ENCODE results near the gene WDR46. TPM values are rescaled to one million over a fixed set of nuclear protein-coding genes. Genes with fewer than 3 reads are reported as not detected.

WDR46 gene
- total and polyA plus RNA-seq, 2 of the 8 experiments (the other 6 are each of a cell fraction or from before 2014, with no cell fraction given): 69.7 to 91.0 TPM

- TF ChIP-seq CHD7 (IDR thresholded peaks at IDR 0.05; ENCODE audit: insufficient replicate concordance, low read length) (no peak), CBX8 (IDR thresholded peaks at IDR 0.05; ENCODE audit: borderline replicate concordance, low read depth, low read length) (no peak), EGR1 (IDR thresholded peaks at IDR 0.05; ENCODE audit: borderline replicate concordance, low read depth, low read length) (no peak), POLR2AphosphoS5 (IDR thresholded peaks at IDR 0.05; ENCODE audit: low read depth, low read length) (no peak), ATF3 (IDR thresholded peaks at IDR 0.05; ENCODE audit: insufficient read depth, low read depth, low read length) (no peak), SAP30 (IDR thresholded peaks at IDR 0.05; ENCODE audit: insufficient read depth, insufficient replicate concordance, low read length) (no peak), CTCF (IDR thresholded peaks at IDR 0.05; ENCODE audit: control extremely low read depth in 1 of 3, insufficient read depth in 1 of 3, low read depth in 1 of 3, low read length in 3 of 3) (no peak), CBX5 (IDR thresholded peaks at IDR 0.05; ENCODE audit: low read depth, low read length) (no peak)
Observed at GRCh38 chr6:33237741-33238140, 51.3 kb downstream of the WDR46 start (continued).
